Neutrophil (primary cell): ENCODE data around the gene C2orf80.
"Not testable (repeated sequence)": the region's sequence is repeated elsewhere in the genome, so short reads cannot be mapped to it uniquely, and the experiment has no call there.

Source experiments
- H3K27ac ChIP-seq: fragments of 200-600 bp; sonication (generic); 2 replicates; pipeline ENCODE4 v1.5.1; 2016; ENCODE audit warnings: mild to moderate bottlenecking, moderate library complexity
- H3K27me3 ChIP-seq: fragments of 200-600 bp; sonication (generic); 2 replicates; pipeline ENCODE4 v1.6.0; 2016; ENCODE audit warnings: mild to moderate bottlenecking
- H3K36me3 ChIP-seq: fragments of 200-600 bp; sonication (generic); 2 replicates; pipeline ENCODE4 v1.5.1; 2017
- H3K4me1 ChIP-seq, 2 experiments: fragments of 200-600 bp in 1 of 2; sonication (generic) in 1 of 2; 1 replicate in 1 of 2; 2 replicates in 1 of 2; pipeline versions ENCODE4 v1.5.1 to v1.6.1; 2013 to 2016; ENCODE audit warnings: low read depth in 1 of 2, low read length in 1 of 2, mild to moderate bottlenecking in 1 of 2, moderate library complexity in 1 of 2; ENCODE audit not compliant: control insufficient read depth in 1 of 2, insufficient read depth in 1 of 2
- H3K4me3 ChIP-seq, 2 experiments: fragments of 200-600 bp in 1 of 2; sonication (generic) in 1 of 2; 1 replicate in 1 of 2; 2 replicates in 1 of 2; pipeline ENCODE4 v1.5.1; 2013 to 2016; ENCODE audit warnings: low read depth in 1 of 2, low read length in 1 of 2, mild to moderate bottlenecking in 1 of 2, moderate library complexity in 1 of 2
- H3K9me3 ChIP-seq: fragments of 200-600 bp; sonication (generic); 2 replicates; pipeline ENCODE4 v1.5.1; 2016
- CTCF ChIP-seq: fragments of 200-600 bp; sonication (generic); IDR thresholded peaks from 2 replicates; pipeline ENCODE4 v1.5.1; 2016; ENCODE audit warnings: antibody characterized with exemption

C2orf80 gene

DNA sequence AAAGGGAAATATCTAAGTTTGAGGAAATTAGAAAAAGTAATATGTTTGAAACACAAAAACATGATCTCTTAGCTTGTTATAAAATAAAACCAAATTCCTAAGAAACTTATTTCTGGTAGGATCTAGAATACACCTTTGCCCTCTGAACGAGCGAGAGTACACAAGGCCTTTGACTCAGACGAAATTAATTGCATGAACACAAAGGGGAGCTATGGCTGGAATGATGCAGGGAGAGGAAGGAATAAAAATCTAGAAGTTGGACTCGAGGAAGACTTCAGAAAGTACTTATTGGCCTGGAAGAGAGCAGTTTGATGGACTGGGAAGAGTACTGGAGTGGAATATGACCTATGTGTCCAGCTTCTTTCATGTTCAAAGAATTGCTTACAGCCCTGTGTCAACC is 64.6 kb downstream of the C2orf80 start:
- Histone ChIP-seq H3K27ac (no peak overlapping the region), H3K27me3 (peaks cover 27% of the 10 kb centered on the region), H3K4me1 (peaks cover 7 to 12% of the 10 kb centered on the region in 2 experiments), H3K9me3 (no peaks in the 10 kb centered on the region), H3K36me3 (no peaks in the 10 kb centered on the region), H3K4me3 (no peak overlapping the region)
- no peak for TF ChIP-seq CTCF

GRCh38 chr2:208124013-208124715 is 65.7 kb downstream of the C2orf80 start, which contains the start of gene CRYGD:
Gene CRYGD, minus strand, starts transcription at chr2:208124524. Its CDS starts 51 bp downstream, at chr2:208124473.
- H3K9me3 ChIP-seq, H3K27ac ChIP-seq, H3K36me3 ChIP-seq: not testable (repeated sequence)
- Histone ChIP-seq H3K27me3 (peaks cover 27% of the 10 kb centered on the region), H3K4me1 (peaks cover 7 to 12% of the 10 kb centered on the region in 2 experiments), H3K4me3 (peak within 1 kb of the TSS in 1 of 2 experiments; percentile 41)

DNA sequence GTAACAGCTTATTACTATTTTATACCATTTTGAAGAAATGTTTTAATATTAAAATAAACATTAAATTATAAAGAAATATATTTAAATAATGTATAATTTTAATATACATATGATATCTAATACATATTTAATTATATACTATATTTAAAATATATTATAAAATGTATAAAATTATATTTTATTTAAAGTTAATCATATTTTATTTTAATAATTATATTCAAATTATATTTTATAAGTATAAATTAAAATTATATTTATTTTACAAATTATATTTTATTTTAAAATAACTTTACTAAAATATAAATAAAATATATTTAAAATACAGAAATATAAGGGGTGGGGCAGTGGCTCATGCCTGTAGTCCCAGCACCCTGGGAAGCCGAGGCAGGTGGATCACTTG is 67.6 kb downstream of the C2orf80 start:
- Histone ChIP-seq H3K36me3 (no peaks in the 10 kb centered on the region), H3K4me3 (no peak overlapping the region), H3K4me1 (peaks cover 7 to 12% of the 10 kb centered on the region in 2 experiments), H3K27me3 (peaks cover 27% of the 10 kb centered on the region), H3K9me3 (no peaks in the 10 kb centered on the region), H3K27ac (no peak overlapping the region)
- no peak for TF ChIP-seq CTCF

GRCh38 chr2:208118918-208119317 is 70.9 kb downstream of the C2orf80 start:
- no peaks in the 10 kb centered on the region for H3K9me3 ChIP-seq
- H3K27me3 ChIP-seq: peaks cover 8% of the 10 kb centered on the region
- no peak for TF ChIP-seq CTCF
- peaks cover 0 to 2% of the 10 kb centered on the region in 2 experiments for H3K4me1 ChIP-seq
- no peak overlapping the region for H3K4me3 ChIP-seq
- no peaks in the 10 kb centered on the region for H3K36me3 ChIP-seq
- H3K27ac ChIP-seq: no peak overlapping the region

DNA sequence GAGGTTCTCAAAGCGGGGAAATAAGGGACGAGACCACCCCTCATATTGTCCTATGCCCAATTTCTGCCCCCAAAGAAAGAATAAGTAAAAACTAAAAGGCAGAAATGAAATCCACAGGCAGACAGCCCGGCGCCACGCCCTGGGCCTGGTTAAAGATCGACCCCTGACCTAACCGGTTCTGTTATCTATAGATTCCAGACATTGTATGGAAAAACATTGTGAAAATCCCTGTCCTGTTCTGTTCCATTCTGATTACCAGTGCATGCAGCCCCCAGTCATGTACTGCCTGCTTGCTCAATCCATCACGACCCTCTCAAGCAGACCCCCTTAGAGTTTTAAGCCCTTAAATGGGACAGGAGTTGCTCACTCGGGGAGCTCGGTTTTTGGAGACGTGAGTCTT is 72.4 kb downstream of the C2orf80 start:
- H3K27ac ChIP-seq, H3K4me1 ChIP-seq: not testable (repeated sequence)
- peaks cover 17% of the 10 kb centered on the region for H3K27me3 ChIP-seq

More for the DNA sequence above, 72.4 kb downstream of the C2orf80 start:
- not testable (repeated sequence) for H3K4me3 ChIP-seq, H3K9me3 ChIP-seq, H3K36me3 ChIP-seq
